H1 (cell line): ENCODE data around the gene IL16.

Source experiments
- BRCA1 ChIP-seq: IDR thresholded peaks from 2 replicates; pipeline ENCODE4 v1.6.1; 2012; ENCODE audit warnings: low read depth, low read length, improper control_type of control experiment
- CTCF ChIP-seq, 3 experiments: IDR thresholded peaks; 1 replicate in 2 of 3; 2 replicates in 1 of 3; pipeline versions ENCODE4 v1.5.1 to v1.6.1; 2011; ENCODE audit warnings: low read length in 3 of 3, mild to moderate bottlenecking in 3 of 3, inconsistent platforms in 2 of 3, low read depth in 1 of 3, moderate library complexity in 1 of 3; ENCODE audit not compliant: insufficient read depth in 1 of 3; ENCODE audit errors: control extremely low read depth in 1 of 3
- EP300 ChIP-seq, 2 experiments: IDR thresholded peaks; 1 replicate in 1 of 2; 2 replicates in 1 of 2; pipeline ENCODE4 v1.6.1; 2011 to 2012; ENCODE audit warnings: low read depth in 2 of 2, low read length in 2 of 2, mild to moderate bottlenecking in 2 of 2, borderline replicate concordance in 1 of 2, inconsistent platforms in 1 of 2, moderate library complexity in 1 of 2
- SIN3A ChIP-seq, 2 experiments: IDR thresholded peaks in 1 of 2; conservative IDR thresholded peaks in 1 of 2; 2 replicates each; pipeline ENCODE4 v1.6.1; 2011 to 2012; ENCODE audit warnings: low read length in 2 of 2, improper control_type of control experiment in 1 of 2, low read depth in 1 of 2, mild to moderate bottlenecking in 1 of 2

DNA sequence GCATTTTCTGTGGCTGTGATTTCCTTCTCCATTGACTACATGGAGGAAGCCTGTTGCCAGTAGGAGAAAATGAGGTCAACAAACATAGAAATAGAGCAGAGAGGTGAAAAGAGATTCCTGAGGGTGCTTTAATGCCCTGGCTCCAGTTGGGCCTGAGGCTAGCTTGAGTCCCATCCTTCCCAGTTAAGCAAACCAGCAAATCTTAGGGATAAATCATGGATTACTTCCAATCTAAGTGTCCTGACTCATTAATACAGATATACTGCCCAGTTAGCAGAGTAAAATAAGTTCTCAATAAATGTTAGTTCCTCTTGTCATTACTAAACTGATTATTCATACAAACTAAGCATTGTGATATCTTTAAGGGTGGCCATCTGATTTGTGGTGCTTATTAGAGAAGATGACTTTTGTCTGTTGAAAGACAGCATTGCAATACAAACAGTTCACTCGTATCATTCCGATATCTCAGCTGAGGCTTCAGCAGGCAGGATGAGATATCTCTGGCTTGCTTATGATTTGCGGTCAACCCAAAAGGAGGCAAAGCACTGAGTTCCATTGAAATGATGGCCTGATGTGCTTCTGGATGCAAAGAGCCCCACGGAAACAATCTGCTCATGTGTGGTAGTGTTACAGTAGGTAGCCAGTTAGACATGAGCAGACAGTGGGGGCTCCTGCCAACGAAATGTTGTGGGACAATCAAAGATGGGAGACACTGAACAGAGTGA is 133.8 kb downstream of the IL16 start:
- TF ChIP-seq BRCA1 (no peak), SIN3A (conservative IDR thresholded peaks at IDR 0.05 in 1 of 2, IDR thresholded peaks at IDR 0.05 in 1 of 2; ENCODE audit: low read depth in 1 of 2, low read length in 2 of 2) (no peak), CTCF (IDR thresholded peaks at IDR 0.05; ENCODE audit: control extremely low read depth in 1 of 3, insufficient read depth in 1 of 3, low read depth in 1 of 3, low read length in 3 of 3) (no peak), EP300 (IDR thresholded peaks at IDR 0.05; ENCODE audit: borderline replicate concordance in 1 of 2, low read depth in 2 of 2, low read length in 2 of 2) (no peak)
